GM12878 (cell line): Measurements from ENCODE around the gene AP2A2. TPM values are rescaled to one million over a fixed set of nuclear protein-coding genes. Genes with fewer than 3 reads are reported as not detected.

Source experiments
- ATAC-seq: fragments of 200-7000 bp; cut with Tn5 transposase; 3 replicates; pipeline ENCODE4 v1.9.1; 2020; ENCODE audit warnings: mild to moderate bottlenecking, moderate library complexity
- BruUV-seq: library from RNA; stranded (reverse); fragments of 400-500 nt; replicated peaks from 2 replicates; lab custom pipeline; 2021; lab: Mats Ljungman, UMichigan
- CTCF ChIA-PET: fragments of 300-600 bp; sonication (Branson Sonifier 250); formaldehyde crosslinking; extraction: SDS; loops from one replicate; lab custom pipeline; 2021; ENCODE audit warnings: inconsistent platforms; lab: Yijun Ruan, JAX
- POLR2A ChIA-PET: fragments of 350-600 bp; formaldehyde crosslinking; extraction: SDS; loops from one replicate; lab custom pipeline; 2021; ENCODE audit warnings: inconsistent platforms; lab: Charles Lee
- RAD21 ChIA-PET: fragments of 300-600 bp; sonication (Branson Sonifier 250); formaldehyde crosslinking; loops from one replicate; lab custom pipeline; 2023; ENCODE audit warnings: antibody characterized with exemption; ENCODE audit not compliant: unreplicated experiment; lab: Charles Lee
- SMC1A ChIA-PET: fragments of 300-600 bp; sonication (Branson Sonifier 250); formaldehyde crosslinking; loops from one replicate; lab custom pipeline; 2023; ENCODE audit not compliant: unreplicated experiment, uncharacterized antibody; lab: Charles Lee
- DNase-seq: peaks from one replicate; pipeline ENCODE4 v3.0.0-alpha.2; 2011; ENCODE audit warnings: low read depth, low spot score
- FAIRE-seq: peaks from 3 replicates; lab custom pipeline; 2011; peaks lifted over from hg19 to GRCh38; lab: Jason Lieb, UNC
- H2AFZ ChIP-seq: 2 replicates; pipeline ENCODE4 v1.6.0; 2011; ENCODE audit warnings: low read depth, low read length, control low read depth; ENCODE audit not compliant: control insufficient read depth
- H3K27ac ChIP-seq: 2 replicates; pipeline ENCODE4 v1.5.1; 2011; ENCODE audit warnings: control low read depth; ENCODE audit not compliant: control insufficient read depth, insufficient read depth
- H3K27me3 ChIP-seq, 2 experiments: replicated peaks in 1 of 2; 2 replicates each; pipeline versions ENCODE4 v1.6.0 to v1.6.1; 2011; ENCODE audit warnings: low read length in 1 of 2; ENCODE audit not compliant: control insufficient read depth in 2 of 2, insufficient read depth in 2 of 2
- H3K36me3 ChIP-seq, 2 experiments: 2 replicates each; pipeline ENCODE4 v1.5.1; 2011; ENCODE audit warnings: low read length in 1 of 2; ENCODE audit not compliant: control insufficient read depth in 2 of 2, insufficient read depth in 2 of 2
- H3K4me1 ChIP-seq: 2 replicates; pipeline ENCODE4 v1.6.1; 2011; ENCODE audit warnings: mild to moderate bottlenecking, low read length, moderate library complexity, mixed read lengths; ENCODE audit not compliant: control insufficient read depth, insufficient read depth
- H3K4me2 ChIP-seq: 2 replicates; pipeline ENCODE4 v1.6.0; 2011; ENCODE audit warnings: control low read depth; ENCODE audit not compliant: control insufficient read depth, insufficient read depth
- H3K4me3 ChIP-seq: fragments of 200-600 bp; sonication (generic); 2 replicates; pipeline ENCODE4 v1.5.1; 2016
- H3K79me2 ChIP-seq: 2 replicates; pipeline ENCODE4 v1.6.0; 2011; ENCODE audit warnings: low read length; ENCODE audit not compliant: control insufficient read depth, insufficient read depth
- H3K9ac ChIP-seq: 2 replicates; pipeline ENCODE4 v1.8.0; 2011; ENCODE audit warnings: low read length, control low read depth, mixed read lengths; ENCODE audit not compliant: control insufficient read depth, insufficient read depth
- H3K9me3 ChIP-seq: replicated peaks from 3 replicates; pipeline ENCODE4 v1.5.1; 2011; ENCODE audit warnings: mild to moderate bottlenecking, low read length; ENCODE audit not compliant: control insufficient read depth, insufficient read depth
- H4K20me1 ChIP-seq: 2 replicates; pipeline ENCODE4 v1.6.0; 2011; ENCODE audit not compliant: control insufficient read depth, insufficient read depth
- ETV6 ChIP-seq, 2 experiments: fragments of 450-650 bp in 1 of 2; IDR thresholded peaks in 1 of 2; conservative IDR thresholded peaks in 1 of 2; 2 replicates each; pipeline ENCODE4 v1.6.1; 2014; ENCODE audit warnings: antibody characterized with exemption in 1 of 2, borderline replicate concordance in 1 of 2, low read depth in 1 of 2, mild to moderate bottlenecking in 1 of 2, moderate library complexity in 1 of 2
- FOXM1 ChIP-seq: IDR thresholded peaks from 2 replicates; pipeline ENCODE4 v1.6.1; 2012; ENCODE audit warnings: low read depth, mild to moderate bottlenecking, inconsistent platforms, low read length, moderate library complexity
- PRDM15 ChIP-seq: fragments of 450-650 bp; formaldehyde crosslinking; IDR thresholded peaks from 2 replicates; pipeline ENCODE4 v1.4.0; 2020; ENCODE audit warnings: mild to moderate bottlenecking, moderate library complexity
- RCOR1 ChIP-seq: conservative IDR thresholded peaks from 2 replicates; pipeline ENCODE4 v1.6.1; 2012; ENCODE audit warnings: low read depth, low read length, improper control_type of control experiment
- STAT3 ChIP-seq: IDR thresholded peaks from 2 replicates; pipeline ENCODE4 v1.6.1; 2011; ENCODE audit warnings: low read depth, low read length, improper control_type of control experiment
- ZBTB40 ChIP-seq: fragments of 450-650 bp; IDR thresholded peaks from 2 replicates; pipeline ENCODE4 v1.6.1; 2016; ENCODE audit warnings: mild to moderate bottlenecking, moderate library complexity, borderline replicate concordance
- WGBS: methylation state at CpG from one replicate; pipeline ENCODE4 v1.1.6; 2016; ENCODE audit warnings: low lambda C conversion rate; ENCODE audit not compliant: insufficient replicate concordance, insufficient coverage; ENCODE audit errors: missing lambda C conversion rate; 5-methylcytosine and 5-hydroxymethylcytosine counted together
- in situ Hi-C: fragments of 300-500 bp; cut with MboI; formaldehyde crosslinking; loops from 9 replicates; pipeline ENCODE4 v1.14.3; 2018; ENCODE audit warnings: mixed read lengths
- intact Hi-C: fragments of 100-400 bp; cut with micrococcal nuclease; formaldehyde crosslinking; loops from one replicate; pipeline ENCODE4 v1.14.2; 2022; ENCODE audit not compliant: unreplicated experiment
- polyA plus RNA-seq, 11 experiments: library from polyadenylated mRNA; depleted of rRNA in 4 of 11; unstranded in 6 of 11; stranded (reverse) in 5 of 11; fragments of >200 nt; fragmentation: Nextera tagmentation in 4 of 11; fragmentation: Illumina TruSeq in 1 of 11; extraction: Ambion mirVana in 4 of 11; extraction: Trizol in 1 of 11; gene quantifications; 1 replicate in 1 of 11; 2 replicates in 10 of 11; pipeline versions ENCODE4 v1.2.1 to v1.2.3, GENCODE V29; 2011 to 2016; ENCODE audit warnings: inconsistent platforms in 2 of 11, missing spikeins in 2 of 11, low read depth in 1 of 11
- total RNA-seq, 4 experiments: library from RNA; depleted of rRNA in 3 of 4; stranded (reverse); fragments of >200 nt in 3 of 4; fragmentation: Illumina TruSeq in 1 of 4; extraction: Trizol in 1 of 4; gene quantifications; 2 replicates each; pipeline versions ENCODE4 v1.2.1 to v1.2.3, GENCODE V29; 2013 to 2021
- TF ChIP-seq, protein P1 (sequence below): fragments of 450-650 bp; IDR thresholded peaks from 2 replicates; pipeline ENCODE4 v1.6.1; 2016; ENCODE audit warnings: mild to moderate bottlenecking

AP2A2 gene
- total and polyA plus RNA-seq, 10 of the 15 experiments (the other 5 are each of a cell fraction or from before 2014, with no cell fraction given): 0.58 to 48.8 (median 18.2) TPM

DNA sequence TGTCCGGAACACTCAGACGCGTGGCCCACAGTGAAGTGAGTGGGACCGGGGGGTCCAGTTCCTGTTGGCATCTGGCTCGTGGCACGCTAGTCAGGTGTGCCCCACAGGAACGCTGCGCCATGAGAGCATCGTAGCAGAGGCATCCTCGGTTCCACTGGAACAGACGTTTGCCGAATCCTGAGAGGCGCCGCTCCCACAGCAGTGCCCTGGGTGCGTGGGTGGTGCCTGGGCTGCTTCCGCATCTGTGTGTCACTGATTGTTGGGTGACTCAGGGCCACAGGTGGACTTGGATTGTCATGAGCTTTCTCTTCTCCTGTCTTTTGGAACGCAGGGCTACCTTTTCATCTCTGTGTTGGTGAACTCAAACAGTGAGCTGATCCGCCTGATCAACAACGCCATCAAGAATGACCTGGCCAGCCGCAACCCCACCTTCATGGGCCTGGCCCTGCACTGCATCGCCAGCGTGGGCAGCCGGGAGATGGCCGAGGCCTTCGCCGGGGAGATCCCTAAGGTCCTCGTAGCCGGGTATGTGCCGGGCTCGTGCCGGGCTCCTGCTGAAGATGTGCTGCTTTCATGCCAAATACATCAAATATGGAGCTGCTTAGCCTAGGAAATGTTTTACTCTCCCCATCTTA is 46.2 kb downstream of the AP2A2 start (continued):
- TF ChIP-seq, protein P1, sequence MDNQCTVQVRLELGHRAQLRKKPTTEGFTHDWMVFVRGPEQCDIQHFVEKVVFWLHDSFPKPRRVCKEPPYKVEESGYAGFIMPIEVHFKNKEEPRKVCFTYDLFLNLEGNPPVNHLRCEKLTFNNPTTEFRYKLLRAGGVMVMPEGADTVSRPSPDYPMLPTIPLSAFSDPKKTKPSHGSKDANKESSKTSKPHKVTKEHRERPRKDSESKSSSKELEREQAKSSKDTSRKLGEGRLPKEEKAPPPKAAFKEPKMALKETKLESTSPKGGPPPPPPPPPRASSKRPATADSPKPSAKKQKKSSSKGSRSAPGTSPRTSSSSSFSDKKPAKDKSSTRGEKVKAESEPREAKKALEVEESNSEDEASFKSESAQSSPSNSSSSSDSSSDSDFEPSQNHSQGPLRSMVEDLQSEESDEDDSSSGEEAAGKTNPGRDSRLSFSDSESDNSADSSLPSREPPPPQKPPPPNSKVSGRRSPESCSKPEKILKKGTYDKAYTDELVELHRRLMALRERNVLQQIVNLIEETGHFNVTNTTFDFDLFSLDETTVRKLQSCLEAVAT: no peak
- TF ChIP-seq PRDM15 (CRISPR knock-in tag): no peak
- TF ChIP-seq, all 136 proteins: peak for 0

GRCh38 chr11:972523-973211 is 47.0 kb downstream of the AP2A2 start:
- ChIA-PET RAD21 (no interaction called here), SMC1A (no interaction called here), POLR2A (no interaction called here), CTCF (no interaction called here)
- no TSS peak for BruUV-seq
- no peak for FAIRE-seq
- no peak overlapping the region for H3K4me2 ChIP-seq
- in situ Hi-C loops: no loop called here
- H3K9ac ChIP-seq: no peak overlapping the region
- H3K9me3 ChIP-seq: no peaks in the 10 kb centered on the region
- ATAC-seq: no peak
- H3K36me3 ChIP-seq: peaks cover 3 to 26% of the 10 kb centered on the region in 2 experiments; a peak in 3 of 4 replicates
- H3K4me3 ChIP-seq: no peak overlapping the region
- H4K20me1 ChIP-seq: no peaks in the 10 kb centered on the region
- no peaks in the 10 kb centered on the region for H3K27me3 ChIP-seq
- intact Hi-C loops: no loop called here
- no peak overlapping the region for H2AFZ ChIP-seq
- H3K27ac ChIP-seq: no peak overlapping the region
- 92% methylated on average over 26 of the region's 26 CpGs for WGBS
- H3K4me1 ChIP-seq: no peaks in the 10 kb centered on the region
- no peaks in the 10 kb centered on the region for H3K79me2 ChIP-seq
- no peak for DNase-seq
- TF ChIP-seq STAT3 (no peak), ETV6 (conservative IDR thresholded peaks at IDR 0.05 in 1 of 2, IDR thresholded peaks at IDR 0.05 in 1 of 2; ENCODE audit: borderline replicate concordance in 1 of 2, low read depth in 1 of 2) (no peak), RCOR1 (no peak), ZBTB40 (no peak), FOXM1 (no peak)
